ENCODE data around the gene PPP3R1.

The PPP3R1 gene

DNA sequence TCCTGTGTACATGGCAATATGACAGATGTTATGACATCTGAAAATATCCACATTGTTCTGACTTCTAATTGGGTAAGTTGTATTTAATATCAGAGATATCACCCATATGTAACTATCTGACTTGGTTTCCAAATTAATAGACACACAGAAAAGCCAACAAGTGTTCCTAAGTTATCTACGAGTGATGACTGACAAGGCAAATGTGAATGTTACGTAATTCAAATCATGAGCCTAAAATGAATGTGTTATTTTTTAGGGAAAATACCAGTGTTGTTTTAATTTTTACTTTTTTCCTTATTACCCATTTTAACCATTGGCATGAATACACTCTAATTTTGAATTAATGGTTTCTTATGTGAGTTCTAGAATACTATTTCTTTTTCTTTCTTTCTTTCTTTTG is 110.5 kb downstream of the PPP3R1 start:
- no peak for DNase-seq (ENCODE audit: low read depth)

GRCh38 chr2:68135448-68136320 is 116.6 kb downstream of the PPP3R1 start:
- DNase-seq (ENCODE audit: low read depth): no peak

DNA sequence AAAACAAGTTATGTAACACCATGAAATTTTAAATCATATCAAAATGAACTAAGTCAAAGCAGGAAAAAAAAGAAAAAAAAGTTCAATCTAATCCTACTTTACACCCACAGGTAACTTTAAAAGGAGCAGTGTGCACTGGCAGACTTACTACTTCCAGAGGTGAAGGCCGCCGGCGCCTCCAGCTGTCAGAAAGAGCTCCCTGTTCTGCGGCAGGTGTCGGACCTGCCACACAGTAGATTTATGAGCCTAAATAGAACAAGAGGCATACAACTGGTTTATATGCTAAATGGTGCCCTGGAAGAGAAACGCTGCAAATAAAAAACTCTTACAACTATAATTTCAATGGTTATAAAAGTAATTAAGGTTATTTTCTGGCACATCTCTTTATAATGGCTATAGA is 117.8 kb downstream of the PPP3R1 start:
- no peak for DNase-seq (ENCODE audit: low read depth)

DNA sequence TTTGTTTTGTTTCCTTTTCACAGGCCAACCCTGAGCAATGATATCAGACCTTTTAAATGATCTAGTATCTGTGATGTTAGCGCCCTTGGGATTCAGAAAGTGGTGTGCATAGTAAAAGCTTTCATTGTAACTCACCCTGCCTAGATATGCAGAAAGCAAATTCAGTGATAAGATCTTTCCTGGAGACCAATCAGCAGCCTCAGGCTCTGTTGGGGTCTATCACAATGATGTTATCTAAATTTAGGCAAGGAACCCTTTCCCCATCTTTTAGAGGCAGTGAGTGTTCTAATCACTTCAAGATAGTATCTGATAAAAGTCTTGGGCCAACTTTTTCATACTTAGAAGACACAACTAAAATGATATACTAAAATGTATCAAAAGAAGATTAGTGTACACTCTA is 118.2 kb downstream of the PPP3R1 start:
- DNase-seq (ENCODE audit: low read depth): no peak
